ENCODE results near the gene MMP24OS.

- TF ChIP-seq CTCF (IDR thresholded peaks at IDR 0.05) (no peak), POLR2A (IDR thresholded peaks at IDR 0.05) (no peak)
These were observed 18.2 kb upstream of the MMP24OS start for GRCh38 chr20:35296101-35296554.
